ENCODE data around the gene SLC2A10.

The SLC2A10 gene

DNA sequence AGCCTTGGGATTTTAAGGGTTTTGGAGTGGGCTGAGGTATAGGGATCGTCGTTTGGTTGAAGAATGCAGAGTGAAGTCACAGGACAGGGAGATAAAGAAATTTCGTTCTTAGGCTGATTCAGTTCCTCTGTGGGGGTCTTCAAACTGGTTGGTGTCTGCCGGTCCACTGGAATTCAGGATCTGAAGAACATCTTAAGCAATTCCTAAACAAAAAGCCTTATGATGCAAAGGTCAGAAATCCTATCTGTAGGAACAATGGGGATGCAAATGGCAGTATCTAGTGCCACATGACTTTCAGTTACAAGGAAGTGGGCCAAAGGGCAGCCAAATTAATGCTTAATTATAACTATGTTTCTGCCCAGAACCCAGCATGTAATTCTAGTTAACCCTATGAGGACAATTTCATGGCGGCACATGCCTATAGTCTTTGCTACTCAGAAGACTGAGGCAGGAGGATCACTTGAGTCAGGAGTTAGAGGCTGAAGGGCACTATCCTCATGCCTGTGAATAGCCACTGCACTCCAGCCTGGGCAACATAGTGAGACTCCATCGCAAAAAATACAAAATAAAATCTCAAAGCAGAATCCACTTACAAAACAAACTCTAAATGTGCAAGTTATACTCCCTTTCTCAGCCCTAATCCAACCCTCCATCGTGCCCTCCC is 4.6 kb upstream of the SLC2A10 start:
- no peak for DNase-seq

DNA sequence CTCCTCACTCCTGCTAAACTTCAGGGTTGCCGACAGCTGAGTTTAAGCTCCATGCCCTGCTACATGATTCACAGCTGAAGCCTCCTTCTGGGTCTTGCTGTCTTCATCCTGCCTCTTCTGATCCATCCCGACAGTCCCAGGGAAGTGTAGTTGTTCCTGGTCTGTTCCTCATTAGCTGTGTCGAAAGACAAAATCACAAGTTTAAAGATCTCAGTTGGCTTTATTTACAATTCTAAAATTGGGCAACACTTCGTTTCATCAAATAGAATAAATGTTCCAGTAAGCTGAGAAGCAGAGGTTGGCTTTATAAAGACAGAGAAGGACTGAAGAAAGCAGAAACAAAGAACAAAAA is 4.1 kb upstream of the SLC2A10 start:
- no peak for DNase-seq

DNA sequence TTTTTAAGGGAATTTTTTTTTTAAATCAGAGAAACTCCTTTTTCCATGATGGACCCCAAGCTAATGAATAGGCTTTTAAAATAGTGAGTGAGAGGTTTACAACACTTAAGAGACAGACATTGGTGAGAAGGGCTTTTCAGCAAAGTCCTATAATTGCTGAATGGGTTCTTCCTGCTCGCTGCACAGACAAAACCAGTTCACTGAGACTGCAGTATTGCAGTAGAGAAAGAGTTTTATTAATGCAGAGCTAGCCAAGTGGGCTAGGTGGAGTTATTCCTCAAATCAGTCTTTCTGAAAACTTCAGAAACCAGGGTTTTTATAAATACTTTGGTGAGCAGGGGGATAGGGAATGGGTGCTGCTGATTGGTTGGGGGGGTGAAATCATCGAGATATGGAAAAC is 3.2 kb upstream of the SLC2A10 start:
- no peak for DNase-seq

GRCh38 chr20:46708172-46708860 is 1.1 kb upstream of the SLC2A10 start:
- no peak for DNase-seq

- no peak for DNase-seq
Observed at GRCh38 chr20:46709055-46709458, 392 bp upstream of the SLC2A10 start.

DNA sequence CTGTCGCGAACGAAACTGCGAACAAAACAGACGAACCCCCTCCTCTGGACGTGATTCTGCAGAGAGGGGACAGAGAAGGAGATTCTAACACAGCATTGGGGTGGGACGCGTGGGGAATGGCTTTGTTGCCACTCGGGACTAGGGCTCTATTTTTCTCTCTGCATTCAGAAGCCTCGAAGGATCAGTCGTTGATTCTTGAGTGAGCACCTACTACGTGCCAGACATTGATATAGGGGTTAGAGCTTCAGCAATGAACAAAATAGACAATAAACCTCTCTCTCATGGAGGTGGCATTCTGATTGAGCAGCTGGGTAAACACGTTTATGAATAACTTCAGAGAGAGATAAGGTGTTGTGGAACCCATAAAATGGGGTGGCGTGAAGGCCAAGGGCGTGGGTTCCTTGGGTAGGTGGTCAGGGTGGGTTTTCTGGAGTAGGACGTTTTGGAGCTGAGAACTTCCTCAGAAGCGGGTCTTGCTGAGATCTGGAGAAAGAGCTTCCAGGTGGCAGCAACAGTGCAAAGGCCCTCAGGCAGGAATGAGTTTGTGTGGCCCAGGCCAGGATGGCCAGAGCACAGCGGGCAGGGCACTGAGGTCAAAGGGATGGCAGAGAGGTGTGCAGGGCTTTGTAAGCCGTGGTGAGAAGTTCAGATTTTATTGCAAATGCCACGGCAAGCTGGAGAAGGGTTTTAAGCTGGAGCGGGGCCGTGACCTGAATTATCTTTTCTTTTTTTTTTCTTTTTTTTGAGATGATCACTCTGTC is 884 bp downstream of the SLC2A10 start:
- DNase-seq = no peak

DNA sequence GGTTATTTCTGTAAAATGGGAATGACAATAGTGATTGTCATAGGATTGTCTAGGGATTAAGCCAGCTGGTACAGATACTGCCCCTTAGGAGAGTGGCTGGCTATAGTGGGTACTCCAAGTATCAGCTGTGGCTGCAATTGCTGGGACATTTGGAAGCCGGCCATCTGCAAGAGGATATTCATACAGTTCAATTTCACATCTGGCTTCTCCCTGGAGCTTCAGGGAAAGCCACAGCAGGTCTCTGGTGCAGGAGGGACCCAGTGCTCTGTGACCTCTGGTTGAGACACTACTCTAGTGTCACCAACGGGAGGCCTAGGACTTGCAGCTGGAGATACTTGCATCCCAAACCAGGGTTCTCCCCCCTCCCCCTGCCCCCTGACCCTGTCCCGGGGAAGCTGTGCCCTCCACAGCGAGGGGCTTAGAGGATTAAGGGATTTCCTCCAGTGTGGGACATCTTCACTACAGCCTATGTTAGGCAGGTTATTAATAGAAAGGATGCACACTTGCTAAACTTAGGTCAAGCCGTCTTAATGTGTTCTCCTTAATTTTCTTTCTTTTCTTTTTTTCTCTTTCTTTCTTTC is 2.7 kb downstream of the SLC2A10 start:
- DNase-seq = no peak

GRCh38 chr20:46713957-46714834 is 4.7 kb downstream of the SLC2A10 start:
- DNase-seq = no peak

DNA sequence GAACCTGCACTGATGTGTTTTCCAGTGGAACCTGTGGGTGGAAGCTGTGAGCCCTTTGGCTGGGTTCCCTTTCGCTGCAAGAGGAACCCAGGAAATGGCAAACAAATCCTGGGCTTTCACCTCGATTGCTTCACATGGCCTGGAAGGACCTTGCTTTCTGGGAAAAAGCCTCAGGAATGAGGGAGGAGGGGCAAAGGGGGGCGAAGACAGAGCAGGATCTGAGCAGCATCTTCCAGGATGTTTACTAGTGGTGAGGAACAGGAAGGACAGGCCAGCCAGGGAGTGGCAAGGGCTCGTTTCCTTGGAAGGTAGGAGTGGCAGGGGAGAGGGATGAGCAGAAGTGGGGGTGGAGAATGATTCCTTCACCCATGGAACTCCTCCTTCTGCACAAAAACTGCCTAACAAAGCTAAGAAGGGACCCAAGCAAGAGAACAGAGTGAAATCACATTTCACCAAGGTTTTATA is 5.9 kb downstream of the SLC2A10 start:
- DNase-seq = no peak

- no peak for DNase-seq
Observed at GRCh38 chr20:46717818-46718541, 8.5 kb downstream of the SLC2A10 start.

DNA sequence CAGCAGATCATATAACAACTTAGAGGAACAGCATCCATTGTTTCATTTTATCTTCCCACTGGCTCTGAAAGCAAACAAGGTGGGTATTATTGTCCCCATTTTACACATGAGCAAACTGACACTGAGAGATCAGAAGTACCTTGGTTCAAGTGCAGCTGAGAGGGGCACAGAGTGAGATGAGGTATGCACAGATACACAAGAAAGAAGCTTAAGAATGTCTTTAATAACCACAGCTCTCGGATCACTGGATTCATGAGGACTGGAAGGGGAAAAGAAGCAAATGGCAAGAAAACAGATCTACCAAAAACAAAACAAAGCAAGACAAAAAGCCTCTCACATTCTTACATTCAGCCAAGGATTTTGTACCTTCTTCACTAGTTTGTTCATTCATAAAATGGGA is 10.6 kb downstream of the SLC2A10 start:
- DNase-seq = no peak

DNA sequence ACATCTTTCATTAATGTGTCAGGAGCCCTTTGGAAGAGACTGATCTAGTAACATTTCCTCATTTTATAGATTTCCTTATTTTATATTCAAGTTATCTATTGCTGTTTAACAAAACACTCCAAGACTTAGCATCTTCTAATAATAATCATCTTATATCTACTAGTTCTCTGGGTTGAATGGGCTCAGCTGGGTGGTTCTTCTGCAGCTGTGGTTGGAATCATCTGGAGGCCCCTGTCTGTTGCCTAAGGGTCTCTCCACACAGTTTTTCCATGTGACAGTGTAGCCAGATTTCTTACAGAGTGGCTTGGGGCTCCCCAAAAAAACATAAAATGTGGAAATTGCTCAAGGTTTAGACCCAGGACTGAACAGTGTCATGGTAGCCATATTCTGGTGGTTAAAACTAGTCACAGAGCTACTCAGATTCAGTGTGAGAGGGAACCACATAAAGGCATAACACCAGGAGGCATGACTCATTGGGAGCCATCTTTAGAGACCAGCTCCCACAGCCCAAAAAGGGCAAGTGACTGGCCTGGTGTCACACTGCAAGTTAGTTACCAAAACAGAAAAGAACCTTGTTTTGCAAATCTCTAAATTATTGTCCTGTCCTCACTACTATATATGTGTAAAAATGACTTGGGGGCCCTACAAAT is 11.5 kb downstream of the SLC2A10 start:
- DNase-seq = no peak

DNA sequence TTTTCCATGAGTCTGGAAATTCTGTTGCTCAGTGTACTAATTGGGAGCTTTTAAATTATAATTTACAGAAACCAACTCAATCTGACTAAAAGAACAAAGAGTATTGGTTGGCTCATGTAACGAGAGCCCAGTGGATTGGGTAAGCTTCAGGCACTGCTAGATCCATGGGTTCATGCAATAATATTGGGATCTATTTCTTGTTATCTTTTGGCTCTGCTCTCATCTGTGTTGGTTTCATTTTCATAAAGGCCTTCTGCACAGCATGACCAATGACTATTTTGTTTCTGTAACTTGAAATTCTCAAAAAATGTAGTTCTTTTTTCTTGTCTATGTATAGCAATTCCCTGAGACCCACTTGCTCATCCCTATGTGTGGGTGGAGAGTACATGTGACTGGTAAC is 12.0 kb downstream of the SLC2A10 start:
- DNase-seq = no peak

DNA sequence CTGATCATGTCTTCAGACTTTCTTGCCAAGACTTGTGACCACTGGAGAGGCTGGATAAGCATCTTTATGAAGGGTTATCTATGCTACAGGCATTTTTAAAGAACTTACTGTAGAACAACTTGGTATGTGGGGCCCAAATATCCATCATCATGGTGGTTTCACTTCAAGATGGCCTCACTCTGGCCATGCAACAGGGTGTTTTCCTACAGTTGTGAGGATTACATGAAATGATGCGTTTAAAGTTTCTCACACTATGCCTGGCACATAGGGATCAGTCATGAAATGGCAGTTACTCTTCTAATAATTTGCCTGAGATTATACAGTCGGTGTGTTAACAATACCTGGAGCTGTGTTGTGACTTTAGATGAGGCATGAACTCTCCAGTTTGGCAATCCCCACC is 13.0 kb downstream of the SLC2A10 start:
- no peak for DNase-seq

GRCh38 chr20:46723039-46723438 is 13.6 kb downstream of the SLC2A10 start:
- no peak for DNase-seq

GRCh38 chr20:46724343-46724959 is 15.0 kb downstream of the SLC2A10 start:
- DNase-seq = no peak

GRCh38 chr20:46725186-46726165 is 16.0 kb downstream of the SLC2A10 start:
- DNase-seq = no peak

DNA sequence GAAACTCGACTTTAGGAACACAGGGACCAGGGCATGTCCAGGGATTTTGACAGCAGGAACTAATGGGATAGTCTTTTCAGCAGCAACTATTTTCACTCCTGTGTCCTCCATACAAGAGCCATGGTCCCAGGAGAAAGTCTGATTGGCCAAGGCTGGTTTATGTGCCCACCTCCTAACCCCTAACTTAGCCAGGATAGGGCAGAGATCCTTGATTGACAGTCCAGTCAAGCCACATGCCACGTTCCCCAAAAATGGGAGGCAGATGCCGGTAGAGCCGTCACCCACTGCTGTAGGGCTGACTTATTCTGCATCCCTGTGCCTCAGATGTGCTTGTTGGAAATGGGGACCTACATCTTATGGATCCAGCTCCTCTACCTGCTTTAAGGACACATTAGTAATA is 22.3 kb downstream of the SLC2A10 start:
- no peak for DNase-seq

- no peak for DNase-seq
Observed at GRCh38 chr20:46735436-46735835, 26.0 kb downstream of the SLC2A10 start.

All from activated CD4-positive, alpha-beta T cell treated with anti-CD3 and anti-CD28 coated beads for 1 hour (primary cell).